GM12872 (cell line): ENCODE data around the gene AJAP1.

Experiments
- CTCF ChIP-seq: IDR thresholded peaks from 3 replicates; pipeline ENCODE4 v1.5.1; 2011; ENCODE audit warnings: low read depth, mild to moderate bottlenecking, low read length, moderate library complexity; ENCODE audit not compliant: insufficient read depth

The AJAP1 gene

GRCh38 chr1:4797429-4797828 lies 143.0 kb downstream of the AJAP1 start:
- no peak for TF ChIP-seq CTCF

GRCh38 chr1:4801192-4801924 lies 146.9 kb downstream of the AJAP1 start:
- no peak for TF ChIP-seq CTCF

GRCh38 chr1:4802024-4802423 lies 147.6 kb downstream of the AJAP1 start:
- TF ChIP-seq CTCF = no peak

GRCh38 chr1:4803335-4803734 lies 148.9 kb downstream of the AJAP1 start:
- TF ChIP-seq CTCF = no peak

DNA sequence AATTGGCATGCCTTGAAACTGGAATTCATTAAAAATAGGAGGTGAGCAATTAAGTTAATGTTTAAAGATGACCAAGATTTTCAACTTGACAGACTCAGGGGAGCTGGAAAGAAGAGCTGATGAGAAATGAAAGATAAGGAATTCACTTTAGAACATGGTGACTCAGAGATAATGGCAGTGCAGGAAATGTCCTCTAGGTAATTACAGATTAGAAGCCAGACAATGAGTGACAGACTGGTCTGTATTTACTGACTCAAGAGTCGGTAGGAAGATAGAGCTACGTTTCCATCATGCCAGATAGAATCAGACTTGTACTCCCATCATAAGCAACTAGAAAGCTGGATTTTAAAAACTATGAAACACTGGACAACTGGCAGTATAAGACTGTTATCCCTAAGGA lies 151.6 kb downstream of the AJAP1 start:
- no peak for TF ChIP-seq CTCF

GRCh38 chr1:4820543-4820942 lies 166.1 kb downstream of the AJAP1 start:
- TF ChIP-seq CTCF = no peak

DNA sequence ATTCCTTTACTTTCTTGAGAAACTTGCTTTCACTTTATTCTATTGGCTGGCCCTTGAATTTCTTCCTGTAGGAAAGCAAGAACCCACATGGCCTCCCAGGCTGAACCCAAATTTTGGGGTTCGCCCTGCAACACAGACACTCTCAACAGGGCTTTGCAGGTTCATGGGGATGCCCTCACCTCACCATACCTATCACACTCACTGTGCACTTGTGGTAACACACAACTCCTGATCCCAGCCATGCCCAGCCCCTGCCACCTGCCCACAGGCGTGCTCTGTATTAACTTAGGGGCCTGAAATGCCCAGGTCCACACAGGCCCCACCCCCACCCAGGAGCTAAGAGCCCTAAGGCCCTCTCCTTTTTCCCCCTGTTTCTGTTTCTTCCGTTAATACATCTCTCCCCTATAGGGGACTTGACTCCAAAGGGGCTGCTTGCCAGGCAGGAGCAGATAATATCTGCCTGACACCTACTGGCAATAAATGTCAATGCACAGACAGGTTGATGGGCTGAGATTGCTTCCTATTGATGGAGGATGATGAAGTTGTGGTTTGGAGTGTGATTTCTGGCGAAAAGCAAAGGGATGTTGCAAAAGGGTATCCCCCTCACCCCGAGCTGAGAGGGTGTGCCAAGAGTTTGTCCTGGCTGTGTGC lies 171.5 kb downstream of the AJAP1 start:
- peak; percentile 50; the same call in 2 of the 3 replicates for TF ChIP-seq CTCF
